Measurements from ENCODE around the gene ITPK1. TPM values are rescaled to one million over a fixed set of nuclear protein-coding genes. Genes with fewer than 3 reads are reported as not detected.

ITPK1 gene
- total RNA-seq, 4 donors from 2014 or later = 37.5 to 47.5 (median 41.4) TPM

DNA sequence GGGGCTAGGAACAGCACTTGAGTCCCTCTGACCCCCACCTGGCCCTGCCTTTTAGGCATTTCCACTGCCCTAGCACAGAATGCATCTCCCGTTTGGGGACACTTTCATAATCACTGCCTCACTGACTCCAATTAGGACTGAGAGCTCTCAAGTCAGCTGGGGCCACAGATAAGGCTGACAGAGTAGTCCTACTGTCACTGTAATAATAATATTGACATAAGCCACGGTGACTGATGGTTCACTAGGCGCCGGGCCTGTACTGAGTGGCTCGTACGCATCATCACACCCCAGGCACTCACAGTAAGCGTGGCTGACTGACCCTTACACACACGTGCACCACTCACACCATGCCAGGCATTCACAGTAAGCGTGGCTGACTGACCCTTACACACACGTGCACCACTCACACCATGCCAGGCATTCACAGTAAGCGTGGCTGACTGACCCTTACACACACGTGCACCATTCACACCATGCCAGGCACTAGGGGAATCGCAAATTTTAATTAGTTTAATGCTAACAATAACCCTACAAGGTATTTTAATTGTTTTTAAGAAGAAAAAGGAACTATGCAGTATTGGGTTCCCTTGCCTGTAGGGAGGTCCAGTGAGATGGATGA lies 105.1 kb downstream of the ITPK1 start:
- DNase-seq (ENCODE audit: low spot score in 2 of 2) = no peak
- 91 to 97% methylated on average over 13 of the region's 13 CpGs for WGBS, 2 donors
- no peak overlapping the region for H3K4me3 ChIP-seq (ENCODE audit: low read depth, poor library complexity, severe bottlenecking)
- intact Hi-C loops (cut with DNase I; ENCODE audit: low total_unique reads) = no loop called here
- TF ChIP-seq POLR2A (IDR thresholded peaks at IDR 0.05) = no peak
- TF ChIP-seq, protein P1, sequence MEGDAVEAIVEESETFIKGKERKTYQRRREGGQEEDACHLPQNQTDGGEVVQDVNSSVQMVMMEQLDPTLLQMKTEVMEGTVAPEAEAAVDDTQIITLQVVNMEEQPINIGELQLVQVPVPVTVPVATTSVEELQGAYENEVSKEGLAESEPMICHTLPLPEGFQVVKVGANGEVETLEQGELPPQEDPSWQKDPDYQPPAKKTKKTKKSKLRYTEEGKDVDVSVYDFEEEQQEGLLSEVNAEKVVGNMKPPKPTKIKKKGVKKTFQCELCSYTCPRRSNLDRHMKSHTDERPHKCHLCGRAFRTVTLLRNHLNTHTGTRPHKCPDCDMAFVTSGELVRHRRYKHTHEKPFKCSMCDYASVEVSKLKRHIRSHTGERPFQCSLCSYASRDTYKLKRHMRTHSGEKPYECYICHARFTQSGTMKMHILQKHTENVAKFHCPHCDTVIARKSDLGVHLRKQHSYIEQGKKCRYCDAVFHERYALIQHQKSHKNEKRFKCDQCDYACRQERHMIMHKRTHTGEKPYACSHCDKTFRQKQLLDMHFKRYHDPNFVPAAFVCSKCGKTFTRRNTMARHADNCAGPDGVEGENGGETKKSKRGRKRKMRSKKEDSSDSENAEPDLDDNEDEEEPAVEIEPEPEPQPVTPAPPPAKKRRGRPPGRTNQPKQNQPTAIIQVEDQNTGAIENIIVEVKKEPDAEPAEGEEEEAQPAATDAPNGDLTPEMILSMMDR (IDR thresholded peaks at IDR 0.05) = no peak

DNA sequence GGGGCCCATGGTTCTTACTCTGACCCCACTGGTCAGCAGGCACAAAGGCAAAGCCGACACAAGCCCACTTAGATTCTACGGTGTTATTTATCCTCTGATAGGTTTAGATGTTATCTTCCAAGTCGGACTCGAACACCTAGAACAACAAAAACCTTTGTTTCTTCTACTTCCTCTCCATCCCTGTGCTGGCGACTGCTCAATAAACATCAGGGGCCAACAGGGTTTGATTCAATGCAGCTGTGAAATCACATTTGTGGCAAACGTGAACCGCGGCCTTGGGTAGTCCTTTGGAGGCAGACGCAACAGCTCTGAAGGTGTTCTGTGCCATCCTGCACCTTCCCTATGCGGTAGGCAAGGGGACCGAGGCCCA lies 105.6 kb downstream of the ITPK1 start:
- 84 to 93% methylated on average over 11 of the region's 11 CpGs for WGBS, 2 donors
- no peak for TF ChIP-seq POLR2A (IDR thresholded peaks at IDR 0.05)
- TF ChIP-seq, protein P1 (IDR thresholded peaks at IDR 0.05) = no peak
- H3K4me3 ChIP-seq (ENCODE audit: low read depth, poor library complexity, severe bottlenecking) = no peak overlapping the region
- DNase-seq (ENCODE audit: low spot score in 2 of 2) = no peak
- intact Hi-C loops (cut with DNase I; ENCODE audit: low total_unique reads) = no loop called here

DNA sequence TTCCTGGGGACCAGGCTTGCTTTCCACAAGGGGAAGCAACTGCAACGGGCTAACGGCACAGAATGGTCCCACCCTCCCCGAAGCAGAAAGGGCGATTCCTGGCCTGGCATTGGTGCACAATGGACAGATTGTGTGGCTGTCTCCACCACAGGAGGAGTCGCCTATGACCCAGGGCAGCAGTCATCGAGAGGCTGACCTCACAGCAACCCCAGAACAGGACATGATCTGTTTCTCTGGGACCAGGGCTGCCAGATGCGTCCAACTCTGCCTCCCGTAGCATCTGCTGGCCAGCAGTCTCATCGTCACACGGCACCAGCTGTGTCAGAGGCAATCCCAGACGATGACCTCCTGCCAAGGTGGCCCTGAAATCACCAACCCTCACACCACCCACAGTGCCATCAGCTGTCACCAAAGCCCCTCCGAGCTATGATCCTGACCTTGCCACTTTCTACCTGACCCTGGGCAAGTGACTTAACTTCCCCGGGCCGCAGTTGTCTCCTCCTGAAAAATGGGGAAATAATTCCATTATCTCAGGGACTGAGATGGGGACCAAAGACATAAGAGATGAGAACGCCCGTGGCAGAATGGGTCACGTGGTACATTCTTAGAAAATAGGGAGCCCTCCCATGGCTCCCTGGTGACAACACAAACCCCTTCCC lies 106.1 kb downstream of the ITPK1 start:
- intact Hi-C loops (cut with DNase I; ENCODE audit: low total_unique reads) = no loop called here
- peak; percentile 39 to 90 for DNase-seq (ENCODE audit: low spot score in 2 of 2)
- WGBS, 2 donors = 61 to 75% methylated on average over 17 of the region's 17 CpGs
- TF ChIP-seq, protein P1 (IDR thresholded peaks at IDR 0.05) = no peak
- no peak for TF ChIP-seq POLR2A (IDR thresholded peaks at IDR 0.05)
- no peak overlapping the region for H3K4me3 ChIP-seq (ENCODE audit: low read depth, poor library complexity, severe bottlenecking)

GRCh38 chr14:93008381-93008780 lies 107.3 kb downstream of the ITPK1 start:
- H3K4me3 ChIP-seq (ENCODE audit: low read depth, poor library complexity, severe bottlenecking) = no peak overlapping the region
- WGBS, 2 donors = 47 to 62% methylated on average over 9 of the region's 9 CpGs
- intact Hi-C loops (cut with DNase I; ENCODE audit: low total_unique reads) = no loop called here
- DNase-seq (ENCODE audit: low spot score in 2 of 2) = no peak
- TF ChIP-seq, protein P1 (IDR thresholded peaks at IDR 0.05) = no peak
- TF ChIP-seq POLR2A (IDR thresholded peaks at IDR 0.05) = no peak

DNA sequence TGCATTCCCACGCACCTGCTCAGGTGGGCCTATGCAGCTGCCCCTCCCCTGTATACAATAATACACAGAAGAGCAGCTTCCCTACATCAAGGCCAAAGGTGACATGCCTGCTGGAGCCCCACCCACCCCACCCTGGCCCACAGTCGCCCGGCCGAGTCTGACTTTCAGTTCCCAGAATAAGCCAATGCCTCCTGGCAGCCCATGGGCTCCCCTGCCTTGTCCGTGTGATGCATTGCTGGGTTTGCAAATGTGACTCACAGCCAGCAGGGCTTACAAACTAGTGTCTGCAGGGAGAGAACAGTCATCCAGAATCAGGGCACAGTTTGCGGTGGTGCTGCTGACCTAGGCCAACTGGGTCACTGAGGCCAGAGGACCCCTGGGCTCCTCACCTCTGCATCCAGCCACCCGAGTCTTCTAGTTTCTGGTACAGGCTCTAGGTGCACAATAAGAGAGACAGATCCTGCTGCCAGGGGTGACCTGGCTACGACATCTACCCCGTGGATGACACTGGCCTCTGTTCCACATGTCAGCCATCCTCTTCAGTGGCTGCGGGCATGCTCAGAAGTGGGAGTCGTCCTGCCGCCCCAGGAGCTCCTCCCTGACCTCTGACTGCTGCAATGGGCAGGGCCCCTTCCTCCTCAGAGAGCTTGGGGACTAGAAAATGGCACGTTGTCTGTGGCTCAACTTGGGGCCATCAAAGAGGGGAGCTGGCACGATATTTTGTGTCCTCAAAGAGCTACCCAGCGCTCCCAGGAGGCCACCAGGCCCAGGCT lies 108.3 kb downstream of the ITPK1 start:
- TF ChIP-seq POLR2A (IDR thresholded peaks at IDR 0.05) = no peak
- TF ChIP-seq, protein P1 (IDR thresholded peaks at IDR 0.05) = no peak
- no peak overlapping the region for H3K4me3 ChIP-seq (ENCODE audit: low read depth, poor library complexity, severe bottlenecking)
- DNase-seq (ENCODE audit: low spot score in 2 of 2) = no peak
- WGBS, 2 donors = 56 to 62% methylated on average over 9 to 15 of the region's 15 CpGs
- intact Hi-C loops (cut with DNase I; ENCODE audit: low total_unique reads) = no loop called here
